Tongue (tissue), 2 donors: ENCODE data around the gene NOPCHAP1. TPM values are rescaled to one million over a fixed set of nuclear protein-coding genes. Genes with fewer than 3 reads are reported as not detected.

Experiments
- DNase-seq: peaks from one replicate; pipeline ENCODE4 v3.0.0-alpha.2; 2015
- total RNA-seq: library from RNA; depleted of rRNA; stranded (reverse); fragments of >200 nt; gene quantifications from one replicate; pipeline ENCODE4 v1.2.3, GENCODE V29; 2014

The NOPCHAP1 gene
- total RNA-seq, 1 donor from 2014 or later, result 5.4 TPM

DNA sequence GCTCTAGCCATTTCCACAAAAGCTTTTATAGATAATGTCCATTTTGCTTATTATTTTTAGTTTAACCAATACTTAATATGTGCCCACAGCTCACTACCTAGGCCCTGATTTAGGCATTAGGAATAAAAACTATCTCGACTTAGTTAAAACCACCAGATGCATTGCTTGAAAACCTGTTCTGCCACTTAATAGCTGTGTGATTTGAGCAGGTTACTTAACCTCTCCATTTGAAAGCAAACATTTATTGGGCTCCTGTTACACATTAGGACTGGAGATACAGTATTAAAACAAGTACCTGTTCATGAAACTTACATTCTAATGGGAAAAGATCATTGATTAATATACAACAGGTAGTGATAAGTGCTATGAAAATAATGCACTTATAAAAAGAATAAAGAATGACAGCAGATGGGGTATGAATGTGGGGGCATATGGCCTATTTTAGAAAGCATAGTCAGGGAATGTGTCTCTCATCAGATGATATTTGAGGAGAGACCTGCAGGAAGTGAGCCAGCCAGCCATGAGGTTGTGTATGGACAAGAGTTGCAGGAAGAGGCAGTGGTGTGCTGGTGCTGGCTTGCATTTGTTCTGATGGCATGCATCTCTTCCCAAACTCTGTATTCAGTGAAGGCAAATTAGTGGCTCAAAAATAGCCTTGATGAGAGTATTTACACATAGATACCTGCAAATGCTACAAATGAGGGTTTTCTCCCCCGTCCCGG, 34.3 kb downstream of the NOPCHAP1 start:
- DNase-seq, result no peak

DNA sequence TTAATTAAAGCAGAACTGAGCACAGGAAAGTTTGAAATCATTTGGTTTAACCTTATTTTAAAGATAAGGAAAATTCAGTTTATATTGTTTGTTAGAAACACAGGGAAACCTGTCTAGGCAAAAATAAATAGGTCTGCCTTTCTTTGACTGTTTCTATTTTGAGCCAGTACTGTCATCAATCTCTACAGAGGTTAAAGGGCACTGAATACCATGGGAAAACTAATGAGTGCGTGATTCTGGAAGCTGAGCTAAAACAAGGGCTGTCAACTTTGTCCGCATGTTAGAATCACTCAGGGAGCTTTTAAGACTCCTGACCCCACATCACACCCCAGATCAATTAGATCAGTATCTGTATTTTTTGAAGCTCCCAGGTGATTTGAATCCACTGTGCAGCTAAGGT, 38.8 kb downstream of the NOPCHAP1 start:
- no peak for DNase-seq

DNA sequence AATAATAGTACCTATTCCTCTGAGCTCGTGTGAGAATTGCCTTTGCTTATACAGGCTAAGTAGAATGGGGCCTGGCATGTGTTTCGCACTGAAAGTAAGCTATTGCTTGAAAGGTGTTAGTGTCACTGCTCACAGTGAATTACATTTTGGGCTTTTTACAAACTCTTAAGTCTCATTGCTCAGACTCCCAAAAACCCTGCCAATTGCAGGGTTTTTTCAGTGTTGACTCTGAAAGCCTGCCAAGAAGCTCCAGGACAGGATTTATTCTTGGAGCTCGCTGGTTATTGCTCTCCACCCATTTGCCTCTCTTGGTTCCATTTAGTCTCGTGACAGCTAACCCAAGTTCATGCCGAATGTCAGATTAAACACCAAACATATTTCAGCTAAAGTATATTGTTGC, 39.8 kb downstream of the NOPCHAP1 start:
- DNase-seq, result peak; percentile 94

DNA sequence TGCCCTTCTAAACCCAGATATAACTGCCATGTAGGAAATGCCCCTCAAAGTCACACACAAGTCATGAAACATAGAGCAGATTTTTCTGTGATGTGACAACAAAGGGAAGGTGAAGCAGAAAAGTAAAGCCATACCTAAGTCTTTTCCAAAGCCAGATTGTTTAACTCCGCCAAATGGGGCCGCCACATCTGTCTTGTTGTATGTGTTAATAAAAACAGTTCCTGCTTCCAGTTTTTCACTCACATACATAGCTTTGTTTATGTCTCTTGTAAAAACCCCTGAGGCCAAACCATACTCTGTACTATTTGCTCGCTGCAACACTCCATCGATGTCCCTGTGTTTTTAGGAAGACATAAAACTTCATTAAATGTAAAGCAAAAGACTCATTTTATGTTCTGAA, 40.3 kb downstream of the NOPCHAP1 start:
- DNase-seq, result peak; percentile 74

DNA sequence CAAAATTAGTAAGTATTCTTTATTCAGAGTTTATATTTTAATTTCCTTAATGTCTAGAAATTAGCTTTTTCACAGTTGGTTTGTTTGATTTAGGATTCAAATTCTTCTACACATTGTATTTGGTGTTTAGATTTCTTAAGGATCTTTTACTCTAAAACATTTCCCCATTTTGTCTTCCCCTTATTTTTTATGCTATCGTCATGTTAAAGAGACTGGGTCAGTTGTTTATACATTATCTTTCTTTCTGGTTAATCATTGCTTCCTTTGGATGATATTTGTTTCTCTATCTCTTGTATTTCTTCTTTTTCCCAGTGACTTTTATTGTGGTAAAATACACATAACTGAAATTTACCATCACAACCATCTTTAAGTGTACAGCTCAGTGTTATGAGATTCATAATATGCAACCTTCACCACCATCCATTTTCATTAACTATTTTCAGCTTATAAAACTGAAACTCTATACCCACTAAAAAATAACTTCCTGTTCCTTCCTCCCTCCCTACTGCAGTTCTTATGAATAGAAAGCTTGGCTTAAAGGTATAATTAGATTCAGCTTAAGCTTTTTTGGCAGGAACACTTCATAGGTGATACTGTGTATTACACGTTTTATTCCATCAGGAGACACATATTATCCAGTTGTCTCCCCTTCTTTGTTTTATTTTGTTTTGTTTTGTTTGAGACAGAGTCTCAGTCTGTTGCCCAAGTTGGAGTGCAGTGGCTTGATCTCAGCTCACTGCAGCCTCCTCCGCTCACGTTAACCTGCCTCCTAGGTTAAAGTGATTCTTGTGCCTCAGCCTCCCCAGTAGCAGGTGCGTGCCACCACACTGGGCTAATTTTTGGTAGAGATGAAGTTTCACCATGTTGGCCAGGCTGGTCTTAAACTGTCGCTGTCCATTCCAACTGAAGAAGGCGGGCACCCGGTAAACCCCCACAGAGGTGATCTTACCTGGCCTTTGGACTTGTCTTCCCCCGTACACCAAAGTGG, 45.0 kb downstream of the NOPCHAP1 start:
- DNase-seq, result no peak

DNA sequence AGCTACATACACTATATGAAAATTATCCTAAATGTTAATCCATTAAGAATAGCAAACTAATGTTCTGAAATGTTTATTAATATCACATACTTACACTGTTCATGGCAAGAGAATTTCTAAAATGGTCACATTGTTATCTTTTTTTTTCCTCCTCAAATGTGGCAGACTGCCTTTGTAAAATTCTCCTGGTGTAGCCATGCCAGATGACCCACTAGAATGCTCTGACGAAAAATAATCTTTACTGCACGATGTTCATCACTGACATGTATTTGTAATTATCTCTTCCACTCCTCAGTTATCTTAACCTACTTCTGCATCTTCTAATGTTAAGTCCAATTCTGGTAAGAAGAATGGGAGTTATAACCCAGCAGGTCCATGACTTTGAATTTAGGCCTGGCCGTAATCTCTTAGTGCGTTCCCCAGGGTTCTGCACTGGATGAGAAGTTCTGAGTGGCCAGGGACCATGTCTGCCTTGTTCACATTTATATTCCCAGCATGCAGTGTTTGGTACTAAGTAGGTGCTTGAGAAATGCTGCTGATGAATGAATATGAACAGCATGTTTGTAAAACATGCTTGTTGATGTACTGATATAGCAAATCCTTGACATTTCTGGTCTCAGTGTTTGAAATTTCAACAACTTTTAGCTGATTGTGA, 46.7 kb downstream of the NOPCHAP1 start:
- DNase-seq, result no peak

DNA sequence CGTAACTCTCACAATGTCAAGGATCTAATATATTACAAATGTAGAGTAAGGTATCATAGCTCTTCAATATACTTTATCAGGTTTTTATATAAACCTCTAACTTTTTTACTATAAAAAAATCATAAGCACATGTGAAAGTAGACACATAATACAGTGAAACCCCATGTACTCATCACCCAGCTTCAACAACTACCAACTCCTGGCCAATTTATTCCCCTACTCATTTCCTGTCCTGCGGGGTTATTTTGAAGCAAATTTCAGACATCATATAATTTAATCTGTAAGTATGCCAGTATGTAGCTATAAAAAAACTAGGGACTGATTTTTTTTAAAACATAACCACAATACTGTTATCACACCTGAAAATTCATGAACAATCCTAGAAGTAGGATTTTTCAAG, 47.7 kb downstream of the NOPCHAP1 start:
- no peak for DNase-seq

Other genes with a start within 250 kb of the NOPCHAP1 start
- 19.2 TPM for gene SLC41A2, start 28.0 kb upstream of the NOPCHAP1 start, total RNA-seq
- 11.9 TPM for gene ALDH1L2, start 98.1 kb downstream of the NOPCHAP1 start, total RNA-seq
- gene WASHC4, start 121.4 kb downstream of the NOPCHAP1 start, total RNA-seq, result 96.8 TPM
- gene APPL2, start 249.9 kb downstream of the NOPCHAP1 start, total RNA-seq, result 29.8 TPM